HG03066 (cell line): ENCODE results near the gene EXD3.
A peak's percentile ranks its signal among the peaks of the same experiment; 100 is the strongest.

Source experiments
- ATAC-seq: cut with Tn5 transposase; IDR thresholded peaks from one replicate; pipeline ENCODE4 v1.9.1; 2021; ENCODE audit warnings: low read depth; ENCODE audit not compliant: unreplicated experiment

Gene EXD3

DNA sequence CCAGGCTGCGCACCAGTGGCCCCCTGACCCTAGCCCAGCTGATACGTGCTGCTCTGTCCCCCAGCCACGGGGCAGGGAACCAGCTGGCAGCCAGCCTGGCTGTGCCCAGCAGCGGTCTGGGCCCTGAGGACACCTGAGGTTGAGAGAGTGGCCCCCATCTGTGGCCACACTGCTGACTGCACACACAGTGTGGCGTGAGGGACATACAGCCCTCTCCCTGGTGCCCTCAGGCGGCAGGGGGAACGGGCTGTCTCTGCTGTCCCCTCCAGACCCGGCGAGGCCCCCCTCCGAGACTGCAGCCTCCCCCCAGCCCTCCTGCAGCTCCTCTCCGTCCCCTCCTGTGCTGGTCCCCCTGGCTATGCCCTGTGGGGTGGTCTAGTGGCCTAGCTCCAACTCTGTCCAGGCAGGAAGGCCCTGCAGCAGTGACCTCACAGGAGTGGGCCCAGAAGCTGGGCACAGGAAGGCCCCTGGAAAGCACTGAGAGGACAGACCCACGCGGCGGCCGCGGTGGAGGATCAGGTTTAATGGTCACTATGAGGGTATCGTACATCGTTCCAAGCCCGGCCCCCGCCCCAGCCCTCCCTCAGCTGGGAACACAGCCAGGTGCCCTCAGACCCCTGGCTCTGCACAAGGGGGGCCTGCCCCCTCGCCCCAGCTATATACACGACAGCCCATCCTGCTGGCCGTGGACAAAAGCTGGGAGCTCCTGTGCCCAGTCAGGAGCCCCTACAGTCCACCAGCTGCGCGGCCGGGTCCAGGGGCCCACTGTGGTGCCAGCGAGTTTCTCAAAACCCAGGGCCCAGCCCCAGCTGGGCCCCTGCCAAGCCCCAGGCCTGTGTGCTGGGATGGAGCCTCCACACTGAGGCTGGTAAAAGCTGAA lies 25.0 kb upstream of the EXD3 start:
- no peak for ATAC-seq

DNA sequence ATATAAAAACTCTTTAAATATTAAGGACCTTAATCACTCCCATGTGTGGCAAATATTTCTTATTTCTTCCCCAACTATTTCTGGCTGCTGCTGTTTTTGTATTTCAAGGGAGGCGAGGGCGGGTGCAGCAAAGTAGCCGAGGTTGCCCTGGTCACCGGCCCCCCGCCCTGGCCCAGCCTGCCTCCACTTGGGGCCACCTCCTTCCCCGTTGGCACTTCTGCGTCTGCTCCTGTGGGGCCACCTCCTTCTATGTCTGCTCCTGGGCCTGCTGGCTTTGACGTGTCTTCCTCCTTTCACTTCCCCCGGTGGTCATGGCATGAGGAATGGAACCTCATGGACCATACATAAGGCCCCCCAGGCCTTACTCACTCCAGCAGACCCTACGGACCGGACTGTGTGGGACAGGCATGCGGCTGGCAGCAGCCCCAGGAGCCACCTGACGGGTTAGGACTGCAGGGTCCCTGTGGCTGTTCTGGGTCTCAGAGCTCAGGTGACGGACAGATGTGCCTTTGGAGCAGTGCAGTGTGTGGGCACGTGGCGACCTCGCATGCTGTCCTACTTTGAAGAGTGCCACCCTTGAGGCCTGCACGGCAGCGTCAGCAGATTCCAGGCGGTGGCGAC lies 24.0 kb upstream of the EXD3 start:
- ATAC-seq, result no peak

DNA sequence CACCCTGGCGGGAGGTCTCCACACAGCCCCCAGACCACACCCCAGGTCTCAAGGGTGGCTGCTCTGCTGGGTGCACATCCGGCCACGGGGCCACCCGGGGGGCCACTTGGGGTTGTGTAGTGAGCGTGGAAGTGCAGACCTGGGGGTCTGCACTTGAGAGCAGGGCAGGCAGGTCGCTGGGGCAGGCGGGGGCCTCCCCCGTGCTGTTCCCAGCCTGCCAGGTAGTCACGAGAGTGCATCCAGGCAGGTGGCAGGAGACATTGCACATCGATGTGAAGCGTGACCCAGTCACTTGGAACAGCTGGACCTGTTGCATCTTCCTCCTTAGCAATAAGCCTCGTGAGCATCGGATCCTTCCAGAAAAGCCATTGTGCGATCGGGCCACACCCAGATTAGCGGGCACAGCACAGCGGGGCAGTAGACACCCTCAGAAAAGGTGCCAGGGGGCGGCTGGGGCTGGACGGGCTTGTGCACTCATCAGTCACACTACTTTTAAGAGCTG lies 23.0 kb upstream of the EXD3 start:
- ATAC-seq, result no peak

DNA sequence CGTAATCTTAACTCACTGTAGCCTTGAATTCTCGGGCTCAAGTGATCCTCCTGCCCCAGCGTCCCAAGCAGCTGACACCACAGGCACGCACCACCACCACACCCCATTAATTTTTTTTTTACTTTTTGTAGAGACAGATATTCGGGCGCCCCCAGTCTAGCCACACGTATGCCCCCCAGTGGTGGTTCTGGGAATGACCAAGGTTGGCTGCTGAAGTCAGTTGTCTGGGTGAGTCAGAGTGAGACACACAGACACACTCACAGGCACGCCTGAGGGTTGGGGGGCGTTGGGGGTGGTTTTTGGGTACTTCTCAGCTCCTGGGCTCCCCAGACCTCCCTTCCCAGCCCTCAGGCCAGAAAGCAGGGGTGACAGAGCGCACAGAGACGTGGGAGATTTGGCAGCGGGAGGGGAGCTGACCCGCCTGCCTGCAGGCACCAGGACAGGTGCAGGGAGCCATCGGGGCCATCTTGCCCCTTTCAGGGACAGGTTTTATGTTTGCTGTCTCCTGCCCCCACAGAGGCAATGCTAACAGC lies 22.4 kb upstream of the EXD3 start:
- ATAC-seq, result peak; percentile 57

DNA sequence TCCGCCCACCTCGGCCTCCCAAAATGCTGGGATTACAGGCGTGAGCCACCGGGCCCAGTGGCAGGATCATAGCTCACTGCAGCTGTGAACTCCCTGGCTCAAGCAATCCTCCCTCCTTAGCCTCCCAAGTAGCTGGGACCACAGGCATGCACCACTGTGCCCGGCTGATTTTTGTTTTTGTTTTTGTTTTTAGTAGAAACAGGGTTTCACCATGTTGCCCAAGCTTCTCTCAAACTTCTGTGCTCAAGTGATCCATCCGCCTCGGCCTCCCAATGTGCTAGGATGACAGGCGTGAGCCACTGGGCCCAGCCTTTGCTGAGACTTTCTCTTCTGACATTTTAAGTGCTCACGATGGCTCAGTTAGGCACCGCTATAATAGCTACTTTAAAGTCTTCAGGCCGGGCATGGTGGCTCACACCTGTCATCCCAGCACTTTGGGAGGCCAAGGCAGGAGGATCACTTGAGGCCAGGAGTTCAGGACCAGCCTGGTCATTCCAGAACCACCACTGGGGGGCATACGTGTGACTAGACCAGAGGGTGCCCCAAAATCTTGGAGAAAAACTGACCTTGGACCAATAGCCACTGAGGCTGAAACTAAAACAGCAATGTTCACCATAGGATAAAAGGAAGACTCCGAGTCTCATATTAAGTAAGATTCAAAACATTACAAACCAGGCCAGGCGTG lies 21.3 kb upstream of the EXD3 start:
- no peak for ATAC-seq

DNA sequence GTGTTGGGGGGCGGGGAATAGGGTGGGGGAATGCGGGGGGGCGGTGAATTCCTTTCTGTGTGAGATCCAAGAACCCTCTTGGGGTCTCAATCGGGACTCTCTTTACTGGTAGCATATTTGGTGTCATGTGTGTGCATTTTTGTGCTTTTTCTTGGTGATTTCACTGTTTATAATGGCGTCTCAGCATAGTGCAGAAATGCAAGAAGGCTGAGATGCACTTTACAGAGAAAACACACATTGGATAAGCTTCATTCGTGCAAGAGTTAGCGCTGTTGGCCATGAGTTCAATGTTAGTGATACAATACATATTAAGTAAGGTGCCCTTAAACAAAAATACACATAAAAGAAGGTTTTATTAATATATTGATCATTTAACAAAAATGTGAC lies 19.0 kb upstream of the EXD3 start:
- no peak for ATAC-seq

DNA sequence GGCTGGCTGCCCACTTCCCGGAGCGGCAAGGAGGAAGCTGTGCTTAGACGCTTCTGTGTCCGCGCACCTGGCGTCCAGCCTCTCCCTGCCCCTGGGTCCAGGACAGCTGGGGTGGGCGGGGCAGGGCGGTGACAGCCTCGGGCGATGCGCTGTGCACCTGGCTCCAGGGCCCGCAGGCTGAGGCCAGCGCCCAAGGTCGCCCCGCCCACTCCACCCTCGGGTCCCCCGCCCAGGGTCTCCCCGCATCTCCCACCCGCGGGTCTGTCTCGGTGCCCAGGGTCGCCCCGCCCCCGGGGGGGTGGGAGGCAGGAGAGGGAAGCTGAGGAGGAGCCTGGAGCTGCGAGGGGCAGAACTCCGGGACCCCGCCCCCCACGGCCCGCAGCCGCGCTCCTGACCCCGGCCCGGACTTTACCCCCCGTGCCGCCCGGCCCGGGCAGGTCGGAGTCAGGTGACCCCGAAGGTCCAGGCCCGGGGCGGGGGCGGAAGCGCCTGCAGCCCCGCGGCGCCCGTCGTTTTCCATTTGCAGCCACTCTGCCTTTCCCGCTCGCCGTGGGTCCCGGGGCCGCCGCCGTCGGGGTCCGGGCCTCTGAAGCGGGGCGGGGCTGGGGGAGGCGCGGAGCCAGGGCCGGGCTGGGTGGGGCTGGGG lies 18.4 kb upstream of the EXD3 start, which contains the start of gene ENTPD8:
TSS of gene ENTPD8 (minus strand) at position 69 of the 646 bp plus-strand sequence. CDS start 3,072 bp downstream, outside the sequence.
- ATAC-seq, result no peak

DNA sequence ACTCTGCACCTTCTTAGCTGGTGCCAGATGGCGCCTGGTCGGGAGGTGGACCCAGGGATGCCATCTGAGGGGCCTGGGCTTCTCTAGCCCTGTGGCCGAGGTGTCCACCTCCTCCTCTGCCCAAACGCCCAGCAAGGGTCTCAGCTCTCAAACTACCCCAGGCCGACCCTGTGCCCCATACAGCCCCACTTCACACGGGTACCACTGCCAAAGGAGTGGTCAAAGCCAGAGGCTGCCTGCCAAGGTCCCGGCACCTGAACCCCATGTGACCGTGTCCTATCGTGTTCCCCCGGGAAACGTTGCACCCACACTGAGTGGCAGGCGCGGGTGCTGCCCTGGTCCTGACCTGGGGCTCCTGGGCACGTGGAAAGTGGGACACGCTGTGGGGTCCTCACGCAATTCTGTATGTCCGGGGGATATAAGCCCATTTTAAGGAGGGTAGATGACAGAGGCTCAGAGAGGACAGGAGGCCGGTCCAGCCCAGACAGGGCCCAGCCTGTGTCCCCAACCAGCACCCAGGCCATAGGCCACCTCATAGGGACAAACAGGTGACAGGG lies 16.3 kb upstream of the EXD3 start:
- ATAC-seq, result no peak

DNA sequence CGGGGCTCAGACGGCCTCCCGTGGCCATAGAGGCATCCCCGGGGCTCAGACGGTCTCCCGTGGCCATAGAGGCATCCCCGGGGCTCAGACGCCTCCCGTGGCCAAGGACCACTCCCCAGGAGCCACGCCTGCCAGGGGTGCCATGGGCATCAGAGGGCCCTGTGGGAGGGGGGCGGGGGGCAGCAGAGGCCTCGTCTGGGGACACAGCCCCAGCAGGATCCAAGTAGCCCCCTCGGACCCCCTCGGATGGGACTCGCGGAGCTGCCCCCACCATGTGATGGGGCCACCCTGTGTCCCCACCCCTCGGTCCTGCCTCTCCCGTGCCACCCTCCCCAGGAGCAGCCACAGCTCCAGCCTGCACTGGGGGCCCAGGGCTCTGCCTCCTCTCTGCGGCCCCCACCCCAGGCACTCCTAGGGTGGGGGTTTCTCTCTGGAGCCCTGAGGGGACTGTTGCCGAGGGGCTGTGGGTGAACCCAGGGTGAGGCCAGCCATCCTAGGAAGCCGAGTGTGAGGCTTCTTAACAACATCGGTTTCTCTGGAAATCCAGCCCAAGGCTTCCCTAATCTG lies 15.7 kb upstream of the EXD3 start:
- ATAC-seq, result no peak

DNA sequence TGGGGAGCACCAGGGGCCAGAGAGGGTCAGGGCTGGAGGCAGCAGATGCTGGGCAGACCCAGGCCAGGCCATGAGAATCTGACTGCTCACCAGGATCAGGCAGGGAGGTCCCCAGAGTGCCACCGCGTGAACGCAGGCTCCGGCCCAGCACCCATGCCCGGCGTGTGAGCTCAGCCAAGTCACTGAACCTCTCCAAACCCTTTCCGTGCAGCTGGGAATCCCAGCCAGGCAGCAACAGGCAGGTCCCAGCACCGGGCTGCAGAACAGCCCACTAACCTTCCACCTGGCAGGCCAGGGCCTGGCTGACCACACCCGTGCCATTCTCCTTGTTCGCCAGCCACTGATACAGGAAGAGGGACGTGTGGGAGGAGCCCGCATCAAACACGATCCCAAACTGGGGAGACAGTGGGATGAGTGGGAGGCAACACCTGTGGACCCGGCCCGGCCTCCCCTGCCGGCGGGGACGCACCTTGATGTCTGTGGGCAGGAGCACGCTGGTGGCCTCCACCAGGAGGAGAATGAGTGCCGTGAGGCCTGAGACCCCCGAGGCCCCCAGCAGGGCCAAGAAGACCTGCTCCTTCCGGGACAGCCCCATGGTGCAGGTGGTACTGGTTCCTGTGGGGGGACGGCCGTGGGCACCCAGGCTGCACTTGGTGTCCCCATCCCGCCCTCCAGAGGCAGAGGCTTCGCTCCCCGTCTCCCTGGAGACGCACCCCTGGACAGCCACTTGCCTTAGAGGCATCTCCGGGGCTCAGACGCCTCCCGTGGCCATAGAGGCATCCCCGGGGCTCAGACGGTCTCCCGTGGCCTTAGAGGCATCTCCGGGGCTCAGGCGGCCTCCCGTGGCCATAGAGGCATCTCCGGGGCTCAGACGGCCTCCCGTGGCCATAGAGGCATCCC lies 15.0 kb upstream of the EXD3 start:
- ATAC-seq, result no peak

DNA sequence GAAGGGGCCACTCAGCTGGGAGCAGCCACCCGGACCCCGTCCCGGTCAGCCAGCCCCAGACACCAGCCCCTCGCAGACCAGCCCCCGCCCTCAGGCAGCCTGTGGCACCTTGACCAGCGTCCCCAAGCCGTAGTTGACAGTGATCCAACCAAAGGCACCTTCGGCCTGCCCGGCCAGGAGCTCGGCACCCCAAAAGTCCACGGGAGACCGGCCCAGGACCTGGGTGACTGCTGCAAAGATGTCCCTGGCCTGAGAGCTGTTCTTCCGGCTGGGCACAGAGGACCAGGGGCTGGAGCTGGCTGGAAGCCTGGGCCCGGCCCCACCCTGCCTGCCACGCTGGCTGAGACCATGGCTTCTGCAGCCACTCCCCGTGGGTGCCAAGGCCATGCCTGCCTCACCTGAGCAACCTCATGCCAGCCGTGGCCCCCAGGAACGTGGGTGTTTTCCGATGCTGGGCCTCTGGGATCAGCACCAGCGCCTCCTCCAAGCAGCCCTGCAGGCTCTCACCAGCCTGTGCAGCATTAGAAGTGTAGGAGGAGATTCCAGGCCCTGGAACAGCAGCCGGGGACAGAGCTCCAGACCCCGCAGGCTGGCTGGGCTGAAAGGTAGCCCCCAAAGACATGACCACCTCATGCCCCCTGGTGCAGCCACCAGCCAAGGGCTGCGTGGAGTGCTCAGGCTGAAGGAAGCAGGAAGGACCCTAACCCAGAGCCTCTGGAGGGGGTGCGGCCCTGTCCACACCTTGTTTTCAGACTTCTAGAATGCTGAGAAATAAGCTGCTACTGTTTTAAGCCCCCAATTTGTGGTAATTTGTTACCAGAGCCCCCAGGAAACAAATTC lies 14.0 kb upstream of the EXD3 start:
- ATAC-seq, result no peak

DNA sequence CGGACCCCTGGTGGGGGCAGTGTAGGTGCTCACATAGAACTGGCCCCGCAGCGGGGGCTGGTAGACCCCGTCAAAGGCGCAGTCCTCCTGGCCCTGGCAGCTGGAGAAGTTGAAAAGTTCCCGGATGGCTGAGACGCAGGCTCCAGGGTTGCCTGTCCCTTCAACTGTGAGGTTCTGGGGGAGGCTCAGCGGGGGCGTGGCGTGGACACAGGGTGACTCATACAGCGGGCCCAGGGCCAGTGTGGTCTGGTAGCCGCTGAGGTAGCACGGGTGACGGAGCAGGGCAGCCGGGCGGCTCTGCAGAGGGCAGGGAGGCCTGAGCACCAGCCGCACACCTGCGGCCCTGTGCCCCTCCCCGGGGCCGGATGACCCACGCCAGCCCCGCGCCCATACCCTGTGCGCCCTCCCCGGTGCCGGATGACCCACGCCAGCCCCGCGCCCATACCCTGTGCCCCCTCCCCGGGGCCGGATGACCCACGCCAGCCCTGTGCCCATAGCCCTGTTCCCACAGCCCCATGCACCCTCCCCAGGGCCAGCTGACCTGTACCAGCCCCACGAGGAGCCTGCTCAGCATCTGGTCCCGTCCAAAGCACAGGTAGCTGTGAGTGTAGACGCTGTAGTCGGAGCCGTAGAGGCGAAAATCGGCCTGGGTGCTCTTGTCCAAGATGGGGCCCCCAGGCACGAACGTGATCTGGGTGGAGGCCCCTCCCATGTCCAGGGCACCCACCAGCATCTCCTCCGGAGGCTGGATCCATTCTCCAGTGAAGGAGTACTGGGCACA lies 13.2 kb upstream of the EXD3 start:
- no peak for ATAC-seq

DNA sequence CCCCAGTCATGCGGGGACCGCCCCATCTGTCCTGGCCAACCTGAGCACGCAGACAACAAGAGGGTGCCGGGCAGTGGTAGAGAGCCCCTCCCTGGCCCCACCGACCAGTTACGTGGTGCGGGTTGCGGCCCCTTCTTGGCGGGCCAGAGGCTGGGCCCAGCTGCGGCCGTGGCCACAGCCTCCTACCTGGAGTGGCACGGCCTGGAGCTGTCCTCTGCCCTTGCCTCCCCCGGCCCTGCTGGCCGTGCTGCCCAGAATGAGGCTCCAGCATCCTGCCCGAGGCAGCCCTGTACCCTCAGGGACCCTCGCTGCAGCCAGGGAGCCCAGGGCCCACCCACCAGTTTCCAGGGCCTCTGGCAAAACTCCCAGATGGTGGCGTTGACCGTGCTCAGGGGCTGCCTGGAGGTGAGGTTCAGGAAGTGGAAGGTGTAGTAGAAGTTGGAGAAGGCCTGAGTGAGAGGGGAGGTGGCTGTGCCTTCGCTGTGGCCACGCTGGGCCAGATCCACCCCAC lies 12.5 kb upstream of the EXD3 start:
- ATAC-seq, result no peak

DNA sequence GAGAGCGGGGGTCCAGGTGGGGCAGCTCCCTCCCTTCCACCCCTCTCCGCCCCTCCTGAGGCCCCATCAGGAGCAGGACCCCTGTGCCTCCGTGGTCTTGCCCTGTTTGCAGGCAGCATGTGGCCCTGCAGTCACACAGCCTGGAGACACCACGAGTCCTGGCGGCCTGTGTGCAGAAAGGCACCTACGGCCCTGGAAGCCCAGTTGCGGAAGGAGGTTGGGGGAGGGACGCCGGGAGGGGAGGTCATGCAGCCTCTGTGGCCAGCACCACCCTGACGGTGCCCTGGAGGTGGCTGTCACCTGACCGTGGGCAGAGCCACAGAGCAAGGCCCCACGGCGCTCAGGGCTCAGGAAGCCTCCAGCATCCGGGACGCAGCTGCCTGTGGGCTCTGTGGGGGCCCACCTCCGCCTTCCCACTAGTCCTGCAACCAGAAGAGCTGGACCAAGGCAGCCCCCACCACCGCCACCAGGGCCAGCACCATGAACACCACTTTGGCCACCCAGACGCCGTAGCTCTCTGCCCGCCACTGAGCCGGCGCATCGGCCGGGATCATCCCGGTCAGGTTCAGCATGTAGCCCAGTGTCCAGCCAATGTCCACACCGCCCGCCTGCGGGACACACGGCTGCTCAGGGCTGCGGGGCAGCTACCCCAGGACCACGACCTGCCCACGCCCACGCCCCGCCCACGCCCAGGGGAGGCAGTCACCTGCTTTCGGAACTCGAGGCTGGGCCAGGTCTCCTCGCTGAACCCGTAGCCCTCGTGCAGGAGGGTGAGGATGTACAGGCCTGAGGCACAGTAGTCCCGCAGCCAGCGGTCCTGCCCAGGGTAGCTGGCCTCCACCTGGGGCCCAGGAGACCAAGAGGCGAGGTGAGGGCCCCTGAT lies 11.8 kb upstream of the EXD3 start:
- ATAC-seq, result no peak

DNA sequence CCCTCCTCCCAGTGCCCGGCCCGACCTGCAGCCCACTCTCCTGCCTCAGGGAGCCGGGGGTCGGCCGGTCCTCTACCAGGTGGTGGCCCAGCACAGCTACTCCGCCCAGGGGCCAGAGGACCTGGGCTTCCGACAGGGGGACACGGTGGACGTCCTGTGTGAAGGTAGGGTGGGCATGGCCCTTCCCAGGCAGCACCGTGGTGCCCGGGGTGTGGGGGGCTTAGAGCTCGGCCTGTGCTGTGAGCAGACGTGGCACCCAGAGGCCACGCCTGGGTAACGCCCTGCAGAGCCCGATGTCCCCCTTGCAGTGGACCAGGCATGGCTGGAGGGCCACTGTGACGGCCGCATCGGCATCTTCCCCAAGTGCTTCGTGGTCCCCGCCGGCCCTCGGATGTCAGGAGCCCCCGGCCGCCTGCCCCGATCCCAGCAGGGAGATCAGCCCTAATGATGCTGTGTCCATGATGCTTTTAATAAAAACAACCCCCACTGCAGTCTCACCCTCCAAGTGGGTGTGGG lies 11.0 kb upstream of the EXD3 start:
- ATAC-seq, result no peak

DNA sequence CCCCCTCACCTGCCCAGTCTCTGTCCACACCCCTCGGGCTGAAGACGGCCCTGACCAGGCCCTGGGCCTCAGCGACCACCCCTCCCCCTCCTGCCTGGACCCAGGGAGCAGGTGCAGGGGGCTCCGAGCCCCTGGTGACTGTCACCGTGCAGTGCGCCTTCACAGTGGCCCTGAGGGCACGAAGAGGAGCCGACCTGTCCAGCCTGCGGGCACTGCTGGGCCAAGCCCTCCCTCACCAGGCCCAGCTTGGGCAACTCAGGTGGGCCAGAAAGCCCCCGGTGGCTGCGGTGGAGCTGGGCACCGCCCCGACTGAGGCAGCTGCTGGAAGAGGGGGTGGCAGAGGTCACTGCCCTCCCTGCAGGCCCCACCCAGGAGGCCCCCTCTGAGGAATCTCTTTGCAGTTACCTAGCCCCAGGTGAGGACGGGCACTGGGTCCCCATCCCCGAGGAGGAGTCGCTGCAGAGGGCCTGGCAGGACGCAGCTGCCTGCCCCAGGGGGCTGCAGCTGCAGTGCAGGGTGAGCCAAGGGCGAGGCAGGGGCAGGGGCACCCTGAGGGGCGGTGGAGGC lies 10.5 kb upstream of the EXD3 start:
- no peak for ATAC-seq
